ENCODE results near the gene C2CD4C. TPM values are rescaled to one million over a fixed set of nuclear protein-coding genes. Genes with fewer than 3 reads are reported as not detected.
"Not testable (repeated sequence)": the region's sequence is repeated elsewhere in the genome, so short reads cannot be mapped to it uniquely, and the experiment has no call there.

Gene C2CD4C
- total RNA-seq, 1 experiment from 2014 or later: 1.8 TPM

DNA sequence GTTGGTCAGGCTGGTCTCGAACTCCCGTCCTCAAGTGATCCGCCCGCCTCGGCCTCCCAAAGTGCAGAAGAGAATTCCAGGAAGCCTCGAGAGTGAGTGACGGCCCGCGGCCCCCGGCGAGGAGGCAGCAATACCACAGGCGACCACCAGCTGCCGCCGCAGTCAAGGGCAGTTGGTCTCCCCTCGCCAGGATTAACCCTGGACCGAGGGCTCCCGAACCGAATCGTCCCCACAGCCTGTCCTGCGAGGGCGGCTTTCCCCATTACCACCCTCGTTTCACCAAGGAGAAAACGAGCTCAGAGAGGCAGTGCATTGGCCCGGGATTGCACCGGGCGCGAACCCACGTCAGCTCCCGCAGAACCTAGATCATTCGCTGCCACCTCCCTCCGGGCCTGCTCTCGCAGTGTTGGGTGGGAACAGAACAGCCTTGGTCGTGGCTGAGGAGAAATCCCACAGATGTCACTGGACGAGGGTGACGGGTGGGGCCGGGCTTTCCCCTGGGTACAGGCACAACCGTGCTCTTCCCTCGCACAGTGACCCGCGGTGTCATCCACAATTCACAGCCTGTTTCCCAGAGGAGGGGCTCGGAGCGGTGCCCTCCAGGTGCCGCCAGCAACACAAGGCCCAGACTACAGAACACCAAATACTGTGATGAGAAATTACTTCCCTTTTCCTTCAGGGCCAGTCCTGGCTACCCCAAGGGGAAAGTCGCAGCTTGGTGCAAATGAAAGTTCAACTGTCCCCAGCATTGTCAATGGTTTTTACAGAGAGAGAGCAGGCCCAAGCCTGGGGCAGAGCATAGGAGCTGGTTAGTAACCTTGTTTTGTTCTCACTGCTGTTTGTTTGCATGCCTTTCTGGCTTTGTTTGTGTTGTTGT is 24.8 kb downstream of the C2CD4C start:
- TF ChIP-seq CTCF (conservative IDR thresholded peaks at IDR 0.05; ENCODE audit: low read depth, low read length): peak; percentile 62
- no peak for TF ChIP-seq EZH2 (IDR thresholded peaks at IDR 0.05; ENCODE audit: borderline replicate concordance, low read depth, low read length, poor library complexity, severe bottlenecking)
- Histone ChIP-seq H3K9me3 (ENCODE audit: low read depth, low read length, poor library complexity, severe bottlenecking) (no peaks in the 10 kb centered on the region), H3K27me3 (replicated peaks; ENCODE audit: insufficient read depth, low read depth, low read length, poor library complexity) (no peaks in the 10 kb centered on the region), H3K36me3 (ENCODE audit: insufficient read depth, low read length, poor library complexity, severe bottlenecking) (no peaks in the 10 kb centered on the region), H3K4me1 (ENCODE audit: insufficient read depth, low read length, poor library complexity, severe bottlenecking) (no peaks in the 10 kb centered on the region), H3K4me3 (ENCODE audit: low read depth, low read length, poor library complexity, severe bottlenecking) (no peak overlapping the region), H3K27ac (ENCODE audit: low read depth, low read length, poor library complexity, severe bottlenecking) (no peak overlapping the region)
- ChIA-PET CTCF (interaction anchor here (1.5 kb wide), 1 partner anchor 122 kb away, joined by 16 read pairs; no protein-coding TSS in a partner anchor), POLR2A (ENCODE audit: low non-redundant PET) (no interaction called here)
- intact Hi-C loops (cut with micrococcal nuclease; ENCODE audit: unreplicated experiment): no loop called here
- BruUV-seq (replicated peaks): no TSS peak
- peak; percentile 40 for DNase-seq (ENCODE audit: low spot score)

- no peaks in the 10 kb centered on the region for H3K27me3 ChIP-seq (replicated peaks; ENCODE audit: insufficient read depth, low read depth, low read length, poor library complexity)
- no peak for DNase-seq (ENCODE audit: low spot score)
- ChIA-PET POLR2A (ENCODE audit: low non-redundant PET) (no interaction called here), CTCF (no interaction called here)
- no peaks in the 10 kb centered on the region for H3K4me1 ChIP-seq (ENCODE audit: insufficient read depth, low read length, poor library complexity, severe bottlenecking)
- no peak for TF ChIP-seq EZH2 (IDR thresholded peaks at IDR 0.05; ENCODE audit: borderline replicate concordance, low read depth, low read length, poor library complexity, severe bottlenecking)
- TF ChIP-seq CTCF (conservative IDR thresholded peaks at IDR 0.05; ENCODE audit: low read depth, low read length): no peak
- no peak overlapping the region for H3K27ac ChIP-seq (ENCODE audit: low read depth, low read length, poor library complexity, severe bottlenecking)
- no peaks in the 10 kb centered on the region for H3K9me3 ChIP-seq (ENCODE audit: low read depth, low read length, poor library complexity, severe bottlenecking)
- intact Hi-C loops (cut with micrococcal nuclease; ENCODE audit: unreplicated experiment): no loop called here
- no peak overlapping the region for H3K4me3 ChIP-seq (ENCODE audit: low read depth, low read length, poor library complexity, severe bottlenecking)
- BruUV-seq (replicated peaks): no TSS peak
- no peaks in the 10 kb centered on the region for H3K36me3 ChIP-seq (ENCODE audit: insufficient read depth, low read length, poor library complexity, severe bottlenecking)
Observed at GRCh38 chr19:383040-383439, 25.9 kb downstream of the C2CD4C start.

- DNase-seq (ENCODE audit: low spot score); intact Hi-C loops (cut with micrococcal nuclease; ENCODE audit: unreplicated experiment); H3K36me3 ChIP-seq (ENCODE audit: insufficient read depth, low read length, poor library complexity, severe bottlenecking); POLR2A ChIA-PET (ENCODE audit: low non-redundant PET); H3K27me3 ChIP-seq (replicated peaks; ENCODE audit: insufficient read depth, low read depth, low read length, poor library complexity); H3K4me1 ChIP-seq (ENCODE audit: insufficient read depth, low read length, poor library complexity, severe bottlenecking); CTCF ChIA-PET; H3K27ac ChIP-seq (ENCODE audit: low read depth, low read length, poor library complexity, severe bottlenecking); H3K9me3 ChIP-seq (ENCODE audit: low read depth, low read length, poor library complexity, severe bottlenecking); H3K4me3 ChIP-seq (ENCODE audit: low read depth, low read length, poor library complexity, severe bottlenecking); BruUV-seq (replicated peaks): not testable (repeated sequence)
Observed at GRCh38 chr19:382578-382977, 26.4 kb downstream of the C2CD4C start.

DNA sequence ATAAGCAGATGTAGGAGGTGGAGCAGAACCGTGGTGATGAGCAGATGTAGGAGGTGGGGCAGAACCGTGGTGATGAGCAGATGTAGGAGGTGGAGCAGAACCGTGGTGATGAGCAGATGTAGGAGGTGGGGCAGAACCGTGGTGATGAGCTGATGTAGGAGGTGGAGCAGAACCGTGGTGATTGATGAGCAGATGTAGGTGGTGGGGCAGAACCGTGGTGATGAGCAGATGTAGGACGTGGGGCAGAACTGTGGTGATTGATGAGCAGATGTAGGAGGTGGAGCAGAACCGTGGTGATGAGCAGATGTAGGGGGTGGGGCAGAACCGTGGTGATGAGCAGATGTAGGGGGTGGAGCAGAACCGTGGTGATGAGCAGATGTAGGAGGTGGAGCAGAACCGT is 27.0 kb downstream of the C2CD4C start:
- H3K4me3 ChIP-seq (ENCODE audit: low read depth, low read length, poor library complexity, severe bottlenecking); H3K9me3 ChIP-seq (ENCODE audit: low read depth, low read length, poor library complexity, severe bottlenecking); BruUV-seq (replicated peaks); H3K27ac ChIP-seq (ENCODE audit: low read depth, low read length, poor library complexity, severe bottlenecking); POLR2A ChIA-PET (ENCODE audit: low non-redundant PET); H3K27me3 ChIP-seq (replicated peaks; ENCODE audit: insufficient read depth, low read depth, low read length, poor library complexity); CTCF ChIA-PET; H3K36me3 ChIP-seq (ENCODE audit: insufficient read depth, low read length, poor library complexity, severe bottlenecking); DNase-seq (ENCODE audit: low spot score); intact Hi-C loops (cut with micrococcal nuclease; ENCODE audit: unreplicated experiment); H3K4me1 ChIP-seq (ENCODE audit: insufficient read depth, low read length, poor library complexity, severe bottlenecking): not testable (repeated sequence)

- H3K27me3 ChIP-seq (replicated peaks; ENCODE audit: insufficient read depth, low read depth, low read length, poor library complexity); CTCF ChIA-PET; H3K36me3 ChIP-seq (ENCODE audit: insufficient read depth, low read length, poor library complexity, severe bottlenecking); H3K4me1 ChIP-seq (ENCODE audit: insufficient read depth, low read length, poor library complexity, severe bottlenecking); H3K27ac ChIP-seq (ENCODE audit: low read depth, low read length, poor library complexity, severe bottlenecking); DNase-seq (ENCODE audit: low spot score); intact Hi-C loops (cut with micrococcal nuclease; ENCODE audit: unreplicated experiment); POLR2A ChIA-PET (ENCODE audit: low non-redundant PET); H3K4me3 ChIP-seq (ENCODE audit: low read depth, low read length, poor library complexity, severe bottlenecking); BruUV-seq (replicated peaks); H3K9me3 ChIP-seq (ENCODE audit: low read depth, low read length, poor library complexity, severe bottlenecking): not testable (repeated sequence)
Observed at GRCh38 chr19:380618-381219, 28.2 kb downstream of the C2CD4C start.

Measured in A673 (cell line).